ENCODE measurements around the gene FANCI. TPM values are rescaled to one million over a fixed set of nuclear protein-coding genes. Genes with fewer than 3 reads are reported as not detected.

The FANCI gene
- total RNA-seq, 6 experiments from 2014 or later: 0.98 to 7.2 (median 2.8) TPM

DNA sequence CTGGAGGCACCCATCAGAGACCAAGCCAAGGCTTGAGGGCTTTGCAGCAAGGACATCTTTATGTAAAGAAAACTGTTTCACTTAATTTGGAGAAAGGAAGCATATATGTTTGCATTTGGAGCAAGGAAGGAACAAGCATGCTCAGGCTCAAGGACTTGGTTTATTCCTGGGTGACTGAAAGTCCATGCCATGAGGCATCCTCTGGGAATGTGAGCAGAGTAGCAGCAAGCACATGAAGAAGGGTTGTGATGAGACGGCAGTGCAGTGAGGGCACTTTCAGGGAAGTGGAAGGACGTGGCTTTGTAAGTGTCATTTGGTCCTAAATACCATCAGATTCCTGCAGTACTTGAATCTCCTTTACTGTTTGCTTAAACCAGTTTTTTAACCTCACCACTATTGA lies 64.0 kb downstream of the FANCI start:
- intact Hi-C loops (cut with DNase I): no loop called here
- DNase-seq (no peak), ATAC-seq (no peak)
- 92% methylated on average over 2 of the region's 2 CpGs for WGBS (ENCODE audit: insufficient coverage, low coverage, low lambda C conversion rate, missing lambda C conversion rate)
- Histone ChIP-seq H3K4me3 (no peak overlapping the region), H3K36me3 (no peaks in the 10 kb centered on the region), H3K4me1 (peaks cover 0 to 8% (median 0%) of the 10 kb centered on the region in 4 donors), H3K9me3 (no peaks in the 10 kb centered on the region), H3K27ac (no peak overlapping the region), H3K27me3 (no peaks in the 10 kb centered on the region)
- TF ChIP-seq, protein P1, sequence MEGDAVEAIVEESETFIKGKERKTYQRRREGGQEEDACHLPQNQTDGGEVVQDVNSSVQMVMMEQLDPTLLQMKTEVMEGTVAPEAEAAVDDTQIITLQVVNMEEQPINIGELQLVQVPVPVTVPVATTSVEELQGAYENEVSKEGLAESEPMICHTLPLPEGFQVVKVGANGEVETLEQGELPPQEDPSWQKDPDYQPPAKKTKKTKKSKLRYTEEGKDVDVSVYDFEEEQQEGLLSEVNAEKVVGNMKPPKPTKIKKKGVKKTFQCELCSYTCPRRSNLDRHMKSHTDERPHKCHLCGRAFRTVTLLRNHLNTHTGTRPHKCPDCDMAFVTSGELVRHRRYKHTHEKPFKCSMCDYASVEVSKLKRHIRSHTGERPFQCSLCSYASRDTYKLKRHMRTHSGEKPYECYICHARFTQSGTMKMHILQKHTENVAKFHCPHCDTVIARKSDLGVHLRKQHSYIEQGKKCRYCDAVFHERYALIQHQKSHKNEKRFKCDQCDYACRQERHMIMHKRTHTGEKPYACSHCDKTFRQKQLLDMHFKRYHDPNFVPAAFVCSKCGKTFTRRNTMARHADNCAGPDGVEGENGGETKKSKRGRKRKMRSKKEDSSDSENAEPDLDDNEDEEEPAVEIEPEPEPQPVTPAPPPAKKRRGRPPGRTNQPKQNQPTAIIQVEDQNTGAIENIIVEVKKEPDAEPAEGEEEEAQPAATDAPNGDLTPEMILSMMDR (IDR thresholded peaks at IDR 0.05): no peak
- TF ChIP-seq POLR2A (IDR thresholded peaks at IDR 0.05): no peak

GRCh38 chr15:89308236-89308635 lies 64.5 kb downstream of the FANCI start:
- Histone ChIP-seq H3K4me1 (peaks cover 0 to 8% (median 0%) of the 10 kb centered on the region in 4 donors), H3K27ac (no peak overlapping the region), H3K4me3 (no peak overlapping the region), H3K27me3 (no peaks in the 10 kb centered on the region), H3K36me3 (no peaks in the 10 kb centered on the region), H3K9me3 (no peaks in the 10 kb centered on the region)
- intact Hi-C loops (cut with DNase I): no loop called here
- no peak for ATAC-seq
- TF ChIP-seq, protein P1 (IDR thresholded peaks at IDR 0.05): no peak
- no peak for TF ChIP-seq POLR2A (IDR thresholded peaks at IDR 0.05)
- WGBS (ENCODE audit: insufficient coverage, low coverage, low lambda C conversion rate, missing lambda C conversion rate): 96% methylated on average over 2 of the region's 3 CpGs
- DNase-seq: no peak

DNA sequence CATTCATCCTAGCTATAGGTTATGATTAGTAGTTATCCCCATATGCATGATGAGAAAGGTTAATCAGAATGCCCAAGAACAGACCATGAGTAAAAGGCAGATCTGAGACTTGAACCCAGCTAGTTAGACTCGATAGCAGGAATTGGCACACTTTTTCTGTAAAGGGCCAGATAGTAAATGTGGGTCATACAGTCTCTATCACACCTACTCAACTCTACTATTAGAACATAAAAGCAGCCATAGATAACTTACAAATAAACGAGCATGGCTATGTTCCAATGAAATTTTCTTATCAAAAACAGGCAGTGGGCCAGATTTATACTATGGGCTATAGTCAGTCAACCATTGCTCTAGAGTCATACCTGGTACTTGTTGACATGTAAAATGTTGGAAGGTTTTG lies 66.2 kb downstream of the FANCI start:
- Histone ChIP-seq H3K36me3 (peaks cover 0 to 3% (median 0%) of the 10 kb centered on the region in 4 donors), H3K4me3 (no peak overlapping the region), H3K27ac (no peak overlapping the region), H3K9me3 (no peaks in the 10 kb centered on the region), H3K4me1 (peaks cover 0 to 8% (median 0%) of the 10 kb centered on the region in 4 donors), H3K27me3 (no peaks in the 10 kb centered on the region)
- DNase-seq (no peak), ATAC-seq (no peak)
- WGBS (ENCODE audit: insufficient coverage, low coverage, low lambda C conversion rate, missing lambda C conversion rate): 69% methylated on average over 2 of the region's 2 CpGs
- no peak for TF ChIP-seq POLR2A (IDR thresholded peaks at IDR 0.05)
- TF ChIP-seq, protein P1 (IDR thresholded peaks at IDR 0.05): no peak
- intact Hi-C loops (cut with DNase I): no loop called here

GRCh38 chr15:89315375-89315929 lies 71.7 kb downstream of the FANCI start:
- Histone ChIP-seq H3K4me1 (no peaks in the 10 kb centered on the region), H3K4me3 (no peak overlapping the region), H3K27me3 (no peaks in the 10 kb centered on the region), H3K9me3 (no peaks in the 10 kb centered on the region), H3K36me3 (peaks cover 0 to 57% (median 27%) of the 10 kb centered on the region in 4 donors), H3K27ac (no peak overlapping the region)
- peak in 3 of 4 donors; percentile 27 to 55 (median 38) for ATAC-seq
- TF ChIP-seq POLR2A (IDR thresholded peaks at IDR 0.05): no peak
- TF ChIP-seq, protein P1 (IDR thresholded peaks at IDR 0.05): no peak
- no peak for DNase-seq
- intact Hi-C loops (cut with DNase I): no loop called here
- WGBS (ENCODE audit: insufficient coverage, low coverage, low lambda C conversion rate, missing lambda C conversion rate): 56% methylated on average over 2 of the region's 2 CpGs
